Panc1 (cell line): ENCODE measurements around the gene CEP131. TPM values are rescaled to one million over a fixed set of nuclear protein-coding genes. Genes with fewer than 3 reads are reported as not detected.
A peak's percentile ranks its signal among the peaks of the same experiment; 100 is the strongest.

Experiments used
- ATAC-seq: fragments of 200-7000 bp; cut with Tn5 transposase; 2 replicates; pipeline ENCODE4 v1.9.1; 2020; ENCODE audit warnings: mild to moderate bottlenecking, moderate library complexity
- BruUV-seq: library from RNA; stranded (reverse); fragments of 400-500 nt; replicated peaks from 2 replicates; lab custom pipeline; 2021; lab: Mats Ljungman, UMichigan
- CTCF ChIA-PET: fragments of 300-600 bp; sonication (Branson Sonifier 250); formaldehyde crosslinking; loops from one replicate; lab custom pipeline; 2022; ENCODE audit warnings: antibody characterized with exemption; lab: Charles Lee
- POLR2A ChIA-PET: fragments of 300-600 bp; sonication (Branson Sonifier 250); formaldehyde crosslinking; loops from one replicate; lab custom pipeline; 2022; ENCODE audit warnings: antibody characterized with exemption; lab: Charles Lee
- DNase-seq: peaks from one replicate; pipeline ENCODE4 v3.0.0-alpha.2; 2010; ENCODE audit warnings: low read depth, low spot score
- H3K27ac ChIP-seq: 2 replicates; pipeline ENCODE4 v1.5.1; 2011; ENCODE audit warnings: mild to moderate bottlenecking, low read length, inconsistent platforms
- H3K27me3 ChIP-seq: fragments of 200-500 bp; sonication (Bioruptor generic); 2 replicates; pipeline ENCODE4 v1.6.0; 2014; ENCODE audit warnings: low read length, inconsistent platforms; ENCODE audit not compliant: control insufficient read depth, insufficient read depth
- H3K36me3 ChIP-seq: fragments of 200-500 bp; sonication (Bioruptor generic); 2 replicates; pipeline ENCODE4 v1.5.1; 2014; ENCODE audit warnings: inconsistent platforms, mild to moderate bottlenecking, low read length, moderate library complexity; ENCODE audit not compliant: control insufficient read depth, insufficient read depth
- H3K4me1 ChIP-seq: 2 replicates; pipeline ENCODE4 v1.5.1; 2011; ENCODE audit warnings: inconsistent platforms, mild to moderate bottlenecking, low read length, moderate library complexity; ENCODE audit not compliant: control insufficient read depth, insufficient read depth
- H3K4me3 ChIP-seq, 2 experiments: 2 replicates each; pipeline ENCODE4 v1.5.1; 2011 to 2012; ENCODE audit warnings: low read depth in 2 of 2, low read length in 2 of 2, mild to moderate bottlenecking in 2 of 2, inconsistent platforms in 1 of 2, moderate library complexity in 1 of 2
- H3K9me3 ChIP-seq: fragments of 200-500 bp; sonication (Bioruptor generic); 2 replicates; pipeline ENCODE4 v1.5.1; 2014; ENCODE audit warnings: low read depth, mild to moderate bottlenecking, inconsistent platforms, low read length, moderate library complexity; ENCODE audit not compliant: control insufficient read depth, insufficient read depth
- POLR2AphosphoS5 ChIP-seq: IDR thresholded peaks from 2 replicates; pipeline ENCODE4 v1.6.1; 2012; ENCODE audit warnings: mild to moderate bottlenecking, low read depth, low read length, moderate library complexity
- REST ChIP-seq, 2 experiments: IDR thresholded peaks; 2 replicates each; pipeline ENCODE4 v1.6.1; 2011 to 2012; ENCODE audit warnings: low read depth in 2 of 2, control low read depth in 1 of 2, low read length in 1 of 2, mild to moderate bottlenecking in 1 of 2, moderate library complexity in 1 of 2; ENCODE audit not compliant: insufficient read depth in 1 of 2
- SIN3A ChIP-seq: IDR thresholded peaks from 2 replicates; pipeline ENCODE4 v1.6.1; 2012; ENCODE audit warnings: low read depth, mild to moderate bottlenecking, low read length, moderate library complexity, borderline replicate concordance; ENCODE audit not compliant: insufficient read depth
- TCF7L2 ChIP-seq: IDR thresholded peaks from 2 replicates; pipeline ENCODE4 v1.6.1; 2011; ENCODE audit warnings: mild to moderate bottlenecking, low read depth, low read length, inconsistent platforms
- in situ Hi-C: cut with HindIII; loops from 2 replicates; pipeline ENCODE4 v1.10.0; 2016; ENCODE audit warnings: low sequenced_read_pairs, low pct_unique_long_range_greater_than_20kb
- intact Hi-C: fragments of 100-400 bp; cut with micrococcal nuclease; formaldehyde crosslinking; loops from one replicate; pipeline ENCODE4 v1.10.0; 2022; ENCODE audit not compliant: unreplicated experiment
- total RNA-seq: library from RNA; stranded (reverse); gene quantifications from one replicate; pipeline ENCODE4 v1.2.1, GENCODE V29; 2021; ENCODE audit not compliant: unreplicated experiment
- TF ChIP-seq, protein P1 (sequence below): fragments of 450-650 bp; IDR thresholded peaks from 2 replicates; pipeline ENCODE4 v1.5.1; 2017; ENCODE audit warnings: mild to moderate bottlenecking

The CEP131 gene
- total RNA-seq, 1 experiment from 2014 or later = 26.0 TPM

- Histone ChIP-seq H3K9me3 (no peaks in the 10 kb centered on the region), H3K27me3 (no peaks in the 10 kb centered on the region), H3K36me3 (no peaks in the 10 kb centered on the region), H3K4me1 (peaks cover 3% of the 10 kb centered on the region; the same call in 1 of the 2 replicates), H3K27ac (no peak overlapping the region), H3K4me3 (no peak overlapping the region)
- TF ChIP-seq REST (IDR thresholded peaks at IDR 0.05; ENCODE audit: insufficient read depth in 1 of 2, low read depth in 2 of 2, low read length in 1 of 2) = no peak
- TF ChIP-seq, protein P1, sequence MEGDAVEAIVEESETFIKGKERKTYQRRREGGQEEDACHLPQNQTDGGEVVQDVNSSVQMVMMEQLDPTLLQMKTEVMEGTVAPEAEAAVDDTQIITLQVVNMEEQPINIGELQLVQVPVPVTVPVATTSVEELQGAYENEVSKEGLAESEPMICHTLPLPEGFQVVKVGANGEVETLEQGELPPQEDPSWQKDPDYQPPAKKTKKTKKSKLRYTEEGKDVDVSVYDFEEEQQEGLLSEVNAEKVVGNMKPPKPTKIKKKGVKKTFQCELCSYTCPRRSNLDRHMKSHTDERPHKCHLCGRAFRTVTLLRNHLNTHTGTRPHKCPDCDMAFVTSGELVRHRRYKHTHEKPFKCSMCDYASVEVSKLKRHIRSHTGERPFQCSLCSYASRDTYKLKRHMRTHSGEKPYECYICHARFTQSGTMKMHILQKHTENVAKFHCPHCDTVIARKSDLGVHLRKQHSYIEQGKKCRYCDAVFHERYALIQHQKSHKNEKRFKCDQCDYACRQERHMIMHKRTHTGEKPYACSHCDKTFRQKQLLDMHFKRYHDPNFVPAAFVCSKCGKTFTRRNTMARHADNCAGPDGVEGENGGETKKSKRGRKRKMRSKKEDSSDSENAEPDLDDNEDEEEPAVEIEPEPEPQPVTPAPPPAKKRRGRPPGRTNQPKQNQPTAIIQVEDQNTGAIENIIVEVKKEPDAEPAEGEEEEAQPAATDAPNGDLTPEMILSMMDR = peak; percentile 86; the same call in 1 of the 2 replicates
- no peak for DNase-seq
- intact Hi-C loops = no loop called here
- POLR2A ChIA-PET = no interaction called here
- no TSS peak for BruUV-seq
- ATAC-seq = peak; percentile 70
- in situ Hi-C loops = no loop called here
- CTCF ChIA-PET = interaction anchor here (0.5 to 1.4 kb wide), 3 partner anchors 9 to 211 kb away, joined by 3 to 6 read pairs (median 4); partner anchors contain the start of genes NDUFAF8 and TEPSIN
These were observed 7.5 kb upstream of the CEP131 start for GRCh38 chr17:81230043-81230820.

DNA sequence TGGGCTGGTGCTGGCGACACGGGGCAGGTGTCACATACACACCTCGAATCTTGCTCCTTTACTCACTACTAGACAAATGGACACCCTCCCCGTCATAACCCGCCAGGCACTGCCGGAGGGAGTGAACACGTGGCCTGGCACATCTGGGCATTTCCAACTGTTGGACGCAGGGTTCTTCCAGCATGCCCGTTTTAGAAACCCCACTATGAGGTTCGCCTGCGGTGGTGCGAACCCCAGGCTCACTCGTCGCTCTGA, 6.8 kb upstream of the CEP131 start:
- ChIA-PET CTCF (interaction anchor here (1.4 kb wide), 1 partner anchor 9 kb away, joined by 4 read pairs; the partner anchor contains the start of genes NDUFAF8 and TEPSIN), POLR2A (no interaction called here)
- intact Hi-C loops (no loop called here), in situ Hi-C loops (no loop called here)
- Histone ChIP-seq H3K27ac (no peak overlapping the region), H3K27me3 (no peaks in the 10 kb centered on the region), H3K4me1 (no peaks in the 10 kb centered on the region), H3K9me3 (no peaks in the 10 kb centered on the region), H3K4me3 (no peak overlapping the region), H3K36me3 (no peaks in the 10 kb centered on the region)
- TF ChIP-seq, protein P1 = no peak
- TF ChIP-seq REST (IDR thresholded peaks at IDR 0.05; ENCODE audit: insufficient read depth in 1 of 2, low read depth in 2 of 2, low read length in 1 of 2) = no peak
- no peak for TF ChIP-seq POLR2AphosphoS5
- no peak for TF ChIP-seq SIN3A
- no peak for TF ChIP-seq TCF7L2
- no TSS peak for BruUV-seq
- ATAC-seq (no peak), DNase-seq (no peak)
